ENCODE results near the gene IL4.

IL4 gene

DNA sequence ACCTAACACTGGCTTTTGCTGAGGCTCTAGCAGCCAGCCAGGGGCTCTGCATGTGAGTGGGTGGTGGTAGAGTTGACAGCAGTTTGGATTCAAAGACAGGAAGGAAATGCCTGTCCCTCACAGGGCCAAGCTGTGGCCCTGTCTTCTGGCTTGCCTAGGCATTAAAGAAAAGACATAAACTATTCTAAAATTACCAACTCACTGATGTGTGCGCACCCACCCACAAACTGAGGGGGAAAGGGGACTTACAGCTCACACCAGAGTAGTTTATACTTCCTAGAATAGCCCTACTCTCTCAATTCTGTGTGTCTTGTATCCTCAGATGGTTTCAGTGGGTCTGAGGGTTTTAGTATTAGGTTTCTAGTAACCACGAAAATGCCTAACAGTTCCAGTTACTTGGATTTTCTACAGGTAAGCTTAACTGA lies 34.1 kb upstream of the IL4 start:
- FAIRE-seq (no peak), DNase-seq (ENCODE audit: insufficient read length, low spot score) (no peak)
- TF ChIP-seq, protein P1, sequence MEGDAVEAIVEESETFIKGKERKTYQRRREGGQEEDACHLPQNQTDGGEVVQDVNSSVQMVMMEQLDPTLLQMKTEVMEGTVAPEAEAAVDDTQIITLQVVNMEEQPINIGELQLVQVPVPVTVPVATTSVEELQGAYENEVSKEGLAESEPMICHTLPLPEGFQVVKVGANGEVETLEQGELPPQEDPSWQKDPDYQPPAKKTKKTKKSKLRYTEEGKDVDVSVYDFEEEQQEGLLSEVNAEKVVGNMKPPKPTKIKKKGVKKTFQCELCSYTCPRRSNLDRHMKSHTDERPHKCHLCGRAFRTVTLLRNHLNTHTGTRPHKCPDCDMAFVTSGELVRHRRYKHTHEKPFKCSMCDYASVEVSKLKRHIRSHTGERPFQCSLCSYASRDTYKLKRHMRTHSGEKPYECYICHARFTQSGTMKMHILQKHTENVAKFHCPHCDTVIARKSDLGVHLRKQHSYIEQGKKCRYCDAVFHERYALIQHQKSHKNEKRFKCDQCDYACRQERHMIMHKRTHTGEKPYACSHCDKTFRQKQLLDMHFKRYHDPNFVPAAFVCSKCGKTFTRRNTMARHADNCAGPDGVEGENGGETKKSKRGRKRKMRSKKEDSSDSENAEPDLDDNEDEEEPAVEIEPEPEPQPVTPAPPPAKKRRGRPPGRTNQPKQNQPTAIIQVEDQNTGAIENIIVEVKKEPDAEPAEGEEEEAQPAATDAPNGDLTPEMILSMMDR (IDR thresholded peaks at IDR 0.05; ENCODE audit: insufficient read depth, missing control alignments): no peak

DNA sequence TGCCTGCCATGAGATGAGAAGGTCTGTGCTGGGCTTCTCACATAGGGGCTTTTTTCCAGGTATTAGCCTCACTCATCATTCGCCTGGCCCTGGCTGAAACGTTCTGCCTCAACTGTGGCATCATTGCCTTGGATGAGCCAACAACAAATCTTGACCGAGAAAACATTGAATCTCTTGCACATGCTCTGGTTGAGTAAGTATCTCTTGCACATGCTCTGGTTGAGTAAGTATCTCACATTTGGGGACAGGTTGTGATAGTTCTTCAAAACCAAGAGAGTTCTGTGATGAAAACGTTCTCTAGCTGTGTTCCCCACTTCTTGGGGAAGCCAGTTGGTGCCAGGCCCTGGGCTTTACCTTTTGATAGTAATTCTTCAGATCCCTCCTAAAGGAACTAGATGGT lies 33.2 kb upstream of the IL4 start:
- DNase-seq (ENCODE audit: insufficient read length, low spot score) (no peak), FAIRE-seq (no peak)
- TF ChIP-seq, protein P1 (IDR thresholded peaks at IDR 0.05; ENCODE audit: insufficient read depth, missing control alignments): no peak

DNA sequence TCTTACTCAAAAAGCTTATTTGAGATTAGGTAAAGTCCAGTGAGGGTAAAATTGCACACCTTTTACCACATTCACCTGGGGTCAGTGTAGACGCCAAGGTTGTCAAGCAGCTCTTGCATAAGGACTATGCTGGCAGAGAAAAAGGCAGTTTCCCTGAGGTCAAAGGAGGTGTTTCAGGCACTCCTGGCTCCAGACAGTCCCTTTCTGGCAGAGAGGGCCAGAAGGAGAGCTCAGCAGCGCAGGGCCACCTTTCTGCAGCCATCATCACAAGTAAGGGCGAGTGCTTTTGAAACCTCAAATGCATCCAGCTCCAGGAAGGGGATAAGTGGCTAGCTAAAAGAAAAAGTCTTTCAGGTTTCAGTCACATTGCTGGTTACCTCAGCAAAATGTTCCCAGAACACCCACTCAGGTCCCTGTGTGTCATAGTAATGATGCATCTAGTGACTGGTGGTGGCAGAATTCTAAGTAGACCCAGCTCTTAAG lies 32.5 kb upstream of the IL4 start:
- DNase-seq (ENCODE audit: insufficient read length, low spot score): no peak

DNA sequence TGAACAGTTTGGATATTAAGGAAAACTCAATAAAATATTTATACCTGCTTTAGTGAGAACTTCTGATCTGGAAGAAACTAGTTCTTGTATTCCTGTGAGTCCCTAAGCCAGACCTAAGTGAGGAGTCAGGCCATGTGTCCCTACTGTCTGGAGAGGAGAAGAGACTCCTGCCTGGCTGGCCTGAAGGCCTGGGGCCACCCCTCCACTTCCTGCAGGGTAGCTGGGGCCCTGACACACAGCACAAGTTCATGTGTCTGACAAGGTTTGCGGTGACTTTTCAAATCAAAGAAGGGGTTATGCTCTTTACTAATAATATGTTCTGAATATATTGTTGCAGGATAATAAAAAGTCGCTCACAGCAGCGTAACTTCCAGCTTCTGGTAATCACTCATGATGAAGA lies 31.9 kb upstream of the IL4 start:
- FAIRE-seq (no peak), DNase-seq (ENCODE audit: insufficient read length, low spot score) (no peak)
- TF ChIP-seq, protein P1 (IDR thresholded peaks at IDR 0.05; ENCODE audit: insufficient read depth, missing control alignments): no peak

More for the DNA sequence above, 32.5 kb upstream of the IL4 start:
- FAIRE-seq: no peak
- TF ChIP-seq, protein P1 (IDR thresholded peaks at IDR 0.05; ENCODE audit: insufficient read depth, missing control alignments): no peak

DNA sequence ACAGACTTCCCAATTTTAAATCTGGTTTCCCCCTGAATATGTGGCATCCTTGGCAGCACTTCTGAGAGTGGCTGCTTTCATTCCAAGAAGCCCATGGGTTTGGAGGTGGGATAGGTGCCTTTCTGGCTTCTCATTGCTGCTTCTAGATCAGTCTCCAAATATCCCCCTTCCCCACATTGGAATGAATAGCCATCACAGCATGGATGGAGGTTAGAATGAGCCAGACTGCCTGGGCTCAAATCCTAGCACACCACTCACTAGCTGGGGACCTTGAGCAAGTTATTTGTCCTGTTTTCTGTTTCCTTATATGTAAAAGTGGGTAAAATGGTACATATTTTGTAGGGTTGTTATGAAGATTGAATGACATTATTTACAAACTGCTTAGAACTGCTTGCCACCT lies 29.6 kb upstream of the IL4 start:
- no peak for FAIRE-seq
- TF ChIP-seq, protein P1 (IDR thresholded peaks at IDR 0.05; ENCODE audit: insufficient read depth, missing control alignments): no peak
- DNase-seq (ENCODE audit: insufficient read length, low spot score): no peak

DNA sequence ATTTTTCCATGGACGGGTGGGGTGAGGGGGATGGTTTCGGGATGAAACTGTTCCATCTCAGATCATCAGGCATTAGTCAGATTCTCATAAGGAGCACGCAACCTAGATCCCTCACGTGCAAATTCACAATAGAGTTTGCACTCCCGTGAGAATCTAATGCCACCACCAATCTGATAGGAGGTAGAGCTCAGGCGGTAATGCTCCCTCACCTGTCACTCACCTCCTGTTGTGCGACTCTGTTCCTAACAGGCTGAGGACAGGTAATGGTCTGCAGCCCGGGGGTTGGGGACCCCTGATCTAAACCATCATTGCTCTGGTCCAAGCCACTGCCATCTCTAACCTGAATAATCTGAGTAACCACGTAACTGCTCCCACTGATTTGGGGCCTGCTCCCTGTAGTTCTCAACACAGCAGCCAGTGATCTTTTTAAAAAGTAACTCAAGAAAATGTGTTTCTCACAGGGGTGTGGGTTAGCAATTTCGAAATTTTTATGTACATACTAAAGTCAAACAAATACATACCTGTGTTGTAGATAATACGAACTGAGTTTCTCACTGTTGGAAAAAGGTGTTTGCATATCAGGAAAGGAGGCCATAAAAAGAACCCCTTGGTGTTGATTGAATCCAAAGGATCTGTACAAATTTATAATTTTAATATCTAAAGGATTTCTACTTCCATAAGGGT lies 27.1 kb upstream of the IL4 start:
- FAIRE-seq: no peak
- TF ChIP-seq, protein P1 (IDR thresholded peaks at IDR 0.05; ENCODE audit: insufficient read depth, missing control alignments): no peak
- DNase-seq (ENCODE audit: insufficient read length, low spot score): no peak

DNA sequence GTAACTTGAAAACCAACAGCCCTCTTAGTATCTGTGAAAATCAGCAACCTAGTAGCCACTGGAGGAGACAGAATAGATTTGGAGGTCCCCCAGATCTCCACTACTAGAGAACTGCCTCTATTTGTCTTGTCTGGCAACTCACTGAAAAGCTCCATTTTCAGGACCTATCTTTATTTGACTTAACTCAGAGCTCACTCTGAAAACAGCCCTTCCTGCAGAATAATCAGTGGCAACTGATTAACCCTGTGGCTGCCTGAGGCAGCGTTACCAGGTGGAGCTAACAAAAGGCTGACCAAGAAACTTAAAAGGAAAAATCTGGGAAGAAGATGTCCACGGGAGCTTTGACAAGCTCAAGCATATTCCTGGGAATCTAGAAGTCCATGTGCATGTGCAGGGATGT lies 26.3 kb upstream of the IL4 start:
- TF ChIP-seq, protein P1 (IDR thresholded peaks at IDR 0.05; ENCODE audit: insufficient read depth, missing control alignments): no peak
- DNase-seq (ENCODE audit: insufficient read length, low spot score) (no peak), FAIRE-seq (no peak)

All from D721Med (cell line).